Right lobe of liver (tissue), 6 donors: ENCODE data around the gene OGT. TPM values are rescaled to one million over a fixed set of nuclear protein-coding genes. Genes with fewer than 3 reads are reported as not detected.
"Not testable (repeated sequence)": the region's sequence is repeated elsewhere in the genome, so short reads cannot be mapped to it uniquely, and the experiment has no call there.

ENCODE experiments used
- ATAC-seq, 4 donors: fragments of 200-7000 bp; cut with Tn5 transposase; one replicate each; pipeline ENCODE4 v1.9.1; 2020; ENCODE audit warnings: mild to moderate bottlenecking in 4 of 4, moderate library complexity in 4 of 4
- DNase-seq, 3 donors: peaks; one replicate each; pipeline ENCODE4 v3.0.0-alpha.2; 2020
- H3K27ac ChIP-seq, 3 donors: fragments of 200-600 bp; one replicate each; pipeline ENCODE4 v1.8.0; 2022
- H3K27me3 ChIP-seq, 2 donors: fragments of 200-600 bp; one replicate each; pipeline ENCODE4 v1.8.0; 2022
- H3K36me3 ChIP-seq, 4 donors: fragments of 200-600 bp; sonication (generic) in 1 of 4; one replicate each; pipeline versions ENCODE4 v1.5.1 to v1.8.0; 2017 to 2022; ENCODE audit warnings: control low read depth in 1 of 4
- H3K4me1 ChIP-seq, 4 donors: fragments of 200-600 bp; sonication (generic) in 1 of 4; one replicate each; pipeline versions ENCODE4 v1.5.1 to v1.8.0; 2017 to 2022; ENCODE audit warnings: control low read depth in 1 of 4
- H3K4me3 ChIP-seq, 3 donors: fragments of 200-600 bp; one replicate each; pipeline ENCODE4 v1.8.0; 2022
- H3K9me3 ChIP-seq, 4 donors: fragments of 200-600 bp; sonication (generic) in 1 of 4; one replicate each; pipeline versions ENCODE4 v1.5.1 to v1.8.0; 2017 to 2022; ENCODE audit warnings: control low read depth in 1 of 4
- CTCF ChIP-seq, 4 donors: fragments of 200-600 bp in 3 of 4; fragments of 450-650 bp in 1 of 4; IDR thresholded peaks; one replicate each; pipeline versions ENCODE4 v1.5.1 to v1.8.0; 2016 to 2022; ENCODE audit warnings: antibody characterized with exemption in 4 of 4, mild to moderate bottlenecking in 2 of 4
- POLR2A ChIP-seq: fragments of 450-650 bp; IDR thresholded peaks from one replicate; pipeline ENCODE4 v1.6.1; 2017; ENCODE audit warnings: antibody characterized with exemption, mild to moderate bottlenecking
- WGBS: methylation state at CpG from one replicate; pipeline ENCODE4 v1.1.6; 2018; ENCODE audit warnings: low coverage, low lambda C conversion rate; ENCODE audit not compliant: insufficient coverage; ENCODE audit errors: missing lambda C conversion rate; 5-methylcytosine and 5-hydroxymethylcytosine counted together
- intact Hi-C, 2 donors: fragments of 100-400 bp; cut with DNase I; formaldehyde crosslinking; loops; one replicate each; pipeline versions ENCODE4 v1.11.2 to v1.14.1; 2022
- total RNA-seq, 6 experiments: library from RNA; depleted of rRNA in 2 of 6; stranded (reverse); fragments of >200 nt in 2 of 6; fragmentation: NEBNext Ultra II Directional in 3 of 6; extraction: Animal tissue kit (Norgen Biotek cat#: 25700) in 3 of 6; gene quantifications; one replicate each; pipeline versions ENCODE4 v1.1.0 to v1.2.4, GENCODE V29; 2016 to 2023
- donor health status: DM: no; HTN: yes; CAD: no.
- donor health status: DM: no; HTN: no; CAD: no.
- donor health status: DM: no; HTN: no; CAD: no.
- donor health status: DM: no; HTN: yes; CAD: no.
- donor health status: DM: no; HTN: yes; CAD: no.

OGT gene
- total RNA-seq, 6 experiments from 2014 or later, result 35.5 to 67.0 (median 44.5) TPM

DNA sequence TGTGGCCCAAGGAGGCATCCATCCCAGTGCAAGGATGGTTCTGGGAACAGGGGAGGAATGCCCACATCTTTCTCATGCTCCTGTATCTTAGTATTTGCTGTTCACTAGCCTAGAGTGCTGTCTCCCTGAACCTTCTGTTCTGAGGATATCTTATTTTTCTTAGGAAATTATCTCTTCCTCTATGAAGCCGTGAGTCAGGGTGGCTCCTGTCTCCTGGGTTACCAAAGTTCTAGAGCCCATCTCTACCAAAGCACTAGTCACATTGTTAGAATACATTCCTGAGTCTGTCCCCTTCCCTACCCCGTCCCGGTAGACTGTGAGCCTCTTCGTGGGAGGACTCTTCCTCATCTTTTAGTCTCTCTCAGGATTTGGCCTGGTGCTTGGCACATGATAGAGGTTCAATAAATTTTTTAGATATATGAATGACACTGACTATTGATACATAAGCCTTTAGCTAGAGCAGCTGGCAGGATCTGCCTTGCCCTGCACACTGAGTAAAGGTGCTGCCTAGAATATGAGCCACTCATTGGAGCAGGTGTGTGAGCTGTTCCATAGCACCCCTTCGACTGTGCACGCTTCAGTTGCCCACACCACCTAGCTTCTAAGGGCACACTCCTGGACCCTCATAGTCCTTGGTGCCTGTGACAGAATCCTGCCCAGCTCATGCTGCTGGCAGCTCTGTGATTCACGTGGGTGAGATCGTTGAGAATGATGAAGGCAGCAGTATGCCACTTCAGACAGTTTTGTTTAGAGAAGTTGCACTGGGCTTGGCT lies 72.1 kb downstream of the OGT start:
- H3K36me3 ChIP-seq, result peaks cover 0 to 27% (median 9%) of the 10 kb centered on the region in 4 donors
- no peak for TF ChIP-seq CTCF (IDR thresholded peaks at IDR 0.05)
- TF ChIP-seq POLR2A, result no peak
- H3K9me3 ChIP-seq, result no peaks in the 10 kb centered on the region
- no peak overlapping the region for H3K4me3 ChIP-seq
- H3K4me1 ChIP-seq, result no peaks in the 10 kb centered on the region
- 81% methylated on average over 8 of the region's 8 CpGs for WGBS
- no peak overlapping the region for H3K27ac ChIP-seq
- ATAC-seq (no peak), DNase-seq (no peak)
- H3K27me3 ChIP-seq, result no peaks in the 10 kb centered on the region
- intact Hi-C loops, result no loop called here

DNA sequence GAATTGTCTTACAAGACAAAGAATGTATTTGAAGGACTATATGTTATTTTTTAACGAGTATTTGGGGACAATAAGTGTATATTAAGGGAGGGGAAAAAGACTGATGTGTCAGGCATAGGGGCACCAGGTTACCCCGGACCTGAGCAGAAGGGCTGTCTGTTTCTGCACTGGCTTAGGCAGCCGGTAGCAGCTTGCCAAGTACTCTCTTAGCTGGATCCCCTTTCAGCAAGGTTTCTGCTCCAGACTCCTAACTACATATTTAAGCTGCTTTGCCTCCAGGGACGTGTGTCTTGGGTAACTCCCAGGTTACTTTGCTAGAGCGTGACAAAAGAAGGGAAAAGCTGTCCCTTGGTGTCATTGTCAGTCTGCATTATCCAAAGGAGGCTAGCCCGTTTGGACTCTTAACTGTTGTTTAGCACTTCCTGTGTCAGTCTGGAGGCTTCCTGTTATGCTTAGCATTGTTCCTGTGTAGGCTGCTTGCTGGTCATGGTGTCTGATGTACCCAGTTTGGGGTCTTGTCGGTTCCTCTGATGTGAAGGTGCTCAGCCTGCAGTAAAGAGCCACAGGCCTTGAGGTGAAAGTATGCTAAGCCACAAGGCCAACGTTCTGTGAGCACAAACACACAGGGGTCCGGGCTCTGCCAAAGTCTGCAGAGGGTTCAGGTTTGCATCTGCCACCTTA lies 73.8 kb downstream of the OGT start:
- intact Hi-C loops, result no loop called here
- no peak overlapping the region for H3K4me3 ChIP-seq
- H3K27ac ChIP-seq, result no peak overlapping the region
- no peaks in the 10 kb centered on the region for H3K4me1 ChIP-seq
- no peaks in the 10 kb centered on the region for H3K9me3 ChIP-seq
- no peak for DNase-seq
- H3K27me3 ChIP-seq, result no peaks in the 10 kb centered on the region
- peaks cover 0 to 38% (median 9%) of the 10 kb centered on the region in 4 donors for H3K36me3 ChIP-seq
- WGBS, result 45% methylated on average over 7 of the region's 9 CpGs
- peak in 3 of 4 donors; percentile 17 to 48 (median 24) for ATAC-seq
- TF ChIP-seq CTCF (IDR thresholded peaks at IDR 0.05) (no peak), POLR2A (no peak)

DNA sequence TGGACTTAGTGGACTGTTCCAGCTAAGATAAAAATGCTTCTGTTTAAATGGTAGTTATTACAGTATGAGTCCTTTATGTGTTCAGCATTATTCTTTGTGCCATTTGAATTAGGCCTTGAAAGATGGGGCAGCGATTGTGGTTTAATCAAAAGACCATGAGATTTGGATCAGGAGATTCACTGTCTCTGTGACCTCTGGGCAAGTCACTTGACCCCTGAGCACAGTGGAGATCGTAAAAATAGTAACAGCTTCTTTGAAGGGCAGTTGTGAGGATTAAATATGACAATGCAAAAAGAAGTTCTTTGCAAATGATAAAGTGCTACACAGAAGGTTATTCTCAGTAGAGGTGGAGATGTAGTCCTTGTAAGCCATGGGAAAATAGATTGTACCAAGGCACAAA lies 74.6 kb downstream of the OGT start:
- DNase-seq (no peak), ATAC-seq (no peak)
- Histone ChIP-seq H3K27me3 (no peaks in the 10 kb centered on the region), H3K4me1 (no peaks in the 10 kb centered on the region), H3K27ac (no peak overlapping the region), H3K9me3 (no peaks in the 10 kb centered on the region), H3K36me3 (peaks cover 0 to 38% (median 9%) of the 10 kb centered on the region in 4 donors), H3K4me3 (no peak overlapping the region)
- TF ChIP-seq POLR2A (no peak), CTCF (IDR thresholded peaks at IDR 0.05) (no peak)
- WGBS, result 79% methylated on average over 2 of the region's 2 CpGs
- intact Hi-C loops, result no loop called here

- 62% methylated on average over 3 of the region's 3 CpGs for WGBS
- no peaks in the 10 kb centered on the region for H3K4me1 ChIP-seq
- no peaks in the 10 kb centered on the region for H3K27me3 ChIP-seq
- no peak for TF ChIP-seq POLR2A
- no peak for TF ChIP-seq CTCF (IDR thresholded peaks at IDR 0.05)
- no peak overlapping the region for H3K4me3 ChIP-seq
- H3K27ac ChIP-seq, result no peak overlapping the region
- ATAC-seq (no peak), DNase-seq (no peak)
- intact Hi-C loops, result no loop called here
- H3K36me3 ChIP-seq, result peaks cover 0 to 28% (median 9%) of the 10 kb centered on the region in 4 donors
- H3K9me3 ChIP-seq, result no peaks in the 10 kb centered on the region
Observed at GRCh38 chrX:71609095-71609750, 76.3 kb downstream of the OGT start.

DNA sequence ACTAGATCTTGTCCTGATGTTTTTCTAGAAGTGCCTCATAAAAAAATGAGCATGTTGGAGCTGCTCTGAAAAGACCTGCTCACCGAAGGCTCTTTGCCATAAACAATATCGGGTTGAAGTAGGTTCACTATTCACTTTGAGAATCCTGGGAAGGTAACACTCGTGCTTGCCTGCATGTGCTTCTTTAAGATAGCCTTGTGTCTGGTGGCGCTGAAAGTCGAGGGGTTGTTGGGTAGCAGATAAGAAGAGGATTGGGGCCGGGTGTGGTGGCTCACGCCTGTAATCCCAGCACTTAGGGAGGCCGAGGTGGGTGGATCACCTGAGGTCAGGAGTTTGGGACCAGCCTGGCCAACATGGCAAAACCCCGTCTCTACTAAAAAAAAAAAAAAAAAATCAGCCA lies 78.8 kb downstream of the OGT start:
- H3K27me3 ChIP-seq, H3K27ac ChIP-seq, DNase-seq, intact Hi-C loops, ATAC-seq, H3K4me3 ChIP-seq, H3K4me1 ChIP-seq, H3K9me3 ChIP-seq: not testable (repeated sequence)
- H3K36me3 ChIP-seq, result peaks cover 0 to 18% (median 9%) of the 10 kb centered on the region in 4 donors
- 77% methylated on average over 9 of the region's 9 CpGs for WGBS
